HepG2 (cell line): Measurements from ENCODE around the gene ASB16. TPM values are rescaled to one million over a fixed set of nuclear protein-coding genes. Genes with fewer than 3 reads are reported as not detected.

Experiments
- ATF7 ChIP-seq, 2 experiments: fragments of 450-650 bp in 1 of 2; sonication (generic) in 1 of 2; formaldehyde crosslinking in 1 of 2; IDR thresholded peaks; 2 replicates each; pipeline versions ENCODE4 v1.4.0 to v1.6.1; 2016 to 2020; ENCODE audit warnings: antibody characterized with exemption in 1 of 2, mild to moderate bottlenecking in 1 of 2, missing genetic modification reagents in 1 of 2
- DNMT3B ChIP-seq: conservative IDR thresholded peaks from 2 replicates; pipeline ENCODE4 v1.6.1; 2016; ENCODE audit warnings: missing biosample characterization, control low read depth
- FIP1L1 ChIP-seq: fragments of 200-400 bp; formaldehyde crosslinking; IDR thresholded peaks from 2 replicates; pipeline ENCODE4 v1.6.1; 2018; ENCODE audit warnings: low read depth, mild to moderate bottlenecking, low read length, moderate library complexity, borderline replicate concordance; ENCODE audit not compliant: insufficient read depth
- FOXK1 ChIP-seq: sonication (generic); formaldehyde crosslinking; IDR thresholded peaks from 2 replicates; pipeline ENCODE4 v1.4.0; 2020; ENCODE audit warnings: low read depth, missing genetic modification reagents, borderline replicate concordance
- FOXK2 ChIP-seq: fragments of 450-650 bp; IDR thresholded peaks from 2 replicates; pipeline ENCODE4 v1.6.1; 2016
- HNF4A ChIP-seq: sonication (generic); formaldehyde crosslinking; IDR thresholded peaks from 2 replicates; pipeline ENCODE4 v1.4.0; 2020; ENCODE audit warnings: missing genetic modification reagents
- IRX3 ChIP-seq: sonication (generic); formaldehyde crosslinking; IDR thresholded peaks from 2 replicates; pipeline ENCODE4 v1.8.1; 2023; ENCODE audit warnings: mild to moderate bottlenecking, low read depth, missing genetic modification reagents, borderline replicate concordance
- KMT2A ChIP-seq: sonication (generic); formaldehyde crosslinking; IDR thresholded peaks from 2 replicates; pipeline ENCODE4 v1.4.0; 2020; ENCODE audit warnings: missing genetic modification reagents
- MED13 ChIP-seq: sonication (generic); formaldehyde crosslinking; IDR thresholded peaks from 2 replicates; pipeline ENCODE4 v1.5.0; 2020; ENCODE audit warnings: missing genetic modification reagents
- MED8 ChIP-seq: sonication (generic); formaldehyde crosslinking; IDR thresholded peaks from 2 replicates; pipeline ENCODE4 v1.8.1; 2023; ENCODE audit warnings: mild to moderate bottlenecking, missing genetic modification reagents; ENCODE audit not compliant: insufficient replicate concordance
- NFE2 ChIP-seq: sonication (generic); formaldehyde crosslinking; IDR thresholded peaks from 2 replicates; pipeline ENCODE4 v1.4.0; 2020; ENCODE audit warnings: missing genetic modification reagents
- PCBP1 ChIP-seq: fragments of 200-400 bp; formaldehyde crosslinking; IDR thresholded peaks from 2 replicates; pipeline ENCODE4 v1.6.1; 2017; ENCODE audit warnings: mild to moderate bottlenecking, low read depth, low read length, borderline replicate concordance
- SP5 ChIP-seq: IDR thresholded peaks from 2 replicates; pipeline ENCODE4 v1.6.1; 2016; ENCODE audit warnings: low read depth, borderline replicate concordance
- SRSF1 ChIP-seq: fragments of 200-400 bp; formaldehyde crosslinking; optimal IDR thresholded peaks from 2 replicates; pipeline ENCODE3; 2017; ENCODE audit warnings: mild to moderate bottlenecking, low read depth, low read length, moderate library complexity
- XBP1 ChIP-seq: sonication (generic); formaldehyde crosslinking; IDR thresholded peaks from 2 replicates; pipeline ENCODE4 v1.5.0; 2020; ENCODE audit warnings: missing genetic modification reagents
- ZBTB7A ChIP-seq: sonication (generic); formaldehyde crosslinking; IDR thresholded peaks from 2 replicates; pipeline ENCODE4 v1.8.0; 2022; ENCODE audit warnings: mild to moderate bottlenecking, missing genetic modification reagents
- ZFP90 ChIP-seq: sonication (generic); formaldehyde crosslinking; IDR thresholded peaks from 2 replicates; pipeline ENCODE4 v1.8.0; 2022; ENCODE audit warnings: missing genetic modification reagents, mild to moderate bottlenecking, inconsistent platforms, borderline replicate concordance
- ZNF296 ChIP-seq: sonication (generic); formaldehyde crosslinking; conservative IDR thresholded peaks from 2 replicates; pipeline ENCODE4 v1.5.0; 2020; ENCODE audit warnings: mild to moderate bottlenecking, missing genetic modification reagents
- ZNF383 ChIP-seq: sonication (generic); formaldehyde crosslinking; IDR thresholded peaks from 2 replicates; pipeline ENCODE4 v1.4.0; 2020; ENCODE audit warnings: missing genetic modification reagents, mild to moderate bottlenecking, borderline replicate concordance
- ZNF414 ChIP-seq: sonication (generic); formaldehyde crosslinking; IDR thresholded peaks from 2 replicates; pipeline ENCODE4 v1.5.0; 2020; ENCODE audit warnings: missing genetic modification reagents
- ZNF546 ChIP-seq: sonication (generic); formaldehyde crosslinking; conservative IDR thresholded peaks from 2 replicates; pipeline ENCODE4 v1.8.1; 2023; ENCODE audit warnings: mild to moderate bottlenecking, missing genetic modification reagents
- ZNF660 ChIP-seq: sonication (generic); formaldehyde crosslinking; IDR thresholded peaks from 2 replicates; pipeline ENCODE4 v1.5.1; 2020; ENCODE audit warnings: mild to moderate bottlenecking, low read depth, missing genetic modification reagents, borderline replicate concordance
- ZNF790 ChIP-seq: sonication (generic); formaldehyde crosslinking; IDR thresholded peaks from 2 replicates; pipeline ENCODE4 v1.8.0; 2022; ENCODE audit warnings: missing genetic modification reagents, mild to moderate bottlenecking, borderline replicate concordance
- polyA plus RNA-seq, 8 experiments: library from polyadenylated mRNA; depleted of rRNA in 3 of 8; stranded (reverse) in 7 of 8; unstranded in 1 of 8; fragments of >200 nt; fragmentation: Illumina TruSeq in 4 of 8; extraction: Trizol in 4 of 8; gene quantifications; 2 replicates each; pipeline versions ENCODE4 v1.2.1 to v1.2.3, GENCODE V29; 2011 to 2016; ENCODE audit warnings: low read depth in 4 of 8, missing spikeins in 1 of 8, mixed read lengths in 1 of 8; ENCODE audit not compliant: insufficient read depth in 1 of 8
- total RNA-seq, 5 experiments: library from RNA; depleted of rRNA; stranded (reverse); fragments of >200 nt; fragmentation: Illumina TruSeq; extraction: Trizol; gene quantifications; 2 replicates each; pipeline ENCODE4 v1.2.3, GENCODE V29; 2016; ENCODE audit warnings: low read depth in 1 of 5
- TF ChIP-seq, protein P1 (sequence below), 2 experiments: IDR thresholded peaks; 2 replicates each; pipeline ENCODE4 v1.6.1; 2011 to 2012; ENCODE audit warnings: low read length in 2 of 2, borderline replicate concordance in 1 of 2, low read depth in 1 of 2, mild to moderate bottlenecking in 1 of 2, moderate library complexity in 1 of 2
- TF ChIP-seq, protein P2 (sequence below): sonication (generic); formaldehyde crosslinking; IDR thresholded peaks from 2 replicates; pipeline ENCODE4 v1.5.0; 2020; ENCODE audit warnings: missing genetic modification reagents

Gene ASB16
- total and polyA plus RNA-seq, 2 of the 13 experiments (the other 11 are each of a cell fraction or from before 2014, with no cell fraction given): 0.07 TPM; not detected in 1

DNA sequence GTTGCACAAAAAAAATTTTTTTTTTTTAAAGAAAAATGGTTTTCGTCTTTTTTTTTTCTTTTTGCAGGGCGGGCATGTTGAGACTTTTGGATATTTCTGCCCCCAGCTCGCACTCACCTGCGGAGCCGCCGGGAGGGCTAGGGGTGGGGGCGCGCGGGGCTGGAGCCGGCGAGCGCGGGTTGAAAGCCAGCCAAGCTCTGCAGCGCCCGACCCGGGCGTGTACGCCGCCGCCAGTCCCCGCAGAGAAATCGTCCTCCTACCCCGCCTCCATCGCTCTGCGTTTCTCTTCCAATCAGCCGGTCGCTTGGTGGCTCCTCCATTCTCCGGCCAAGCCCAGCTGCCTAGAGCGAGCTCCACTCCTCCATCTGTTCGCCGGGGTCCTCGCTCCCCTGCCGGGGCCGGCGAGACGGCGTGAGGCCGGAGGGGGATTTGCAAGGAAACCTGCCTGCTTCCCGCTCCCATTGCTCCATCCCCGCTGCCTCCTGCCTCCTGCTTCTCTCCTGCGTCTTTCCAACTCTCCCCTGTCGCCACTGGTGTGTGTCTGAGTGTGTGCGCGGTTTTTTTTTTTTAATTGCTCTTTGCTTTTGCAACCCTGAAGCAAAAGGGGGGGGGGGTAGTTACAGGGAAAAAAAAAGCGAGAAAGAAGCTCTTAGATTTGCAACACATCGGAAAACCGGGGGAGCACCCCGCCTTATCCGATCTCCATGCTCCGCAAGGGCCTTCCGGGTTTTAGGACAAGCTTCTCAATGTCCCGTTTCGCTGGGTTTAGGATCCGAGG, 50.8 kb downstream of the ASB16 start (continued):
- TF ChIP-seq, protein P1, sequence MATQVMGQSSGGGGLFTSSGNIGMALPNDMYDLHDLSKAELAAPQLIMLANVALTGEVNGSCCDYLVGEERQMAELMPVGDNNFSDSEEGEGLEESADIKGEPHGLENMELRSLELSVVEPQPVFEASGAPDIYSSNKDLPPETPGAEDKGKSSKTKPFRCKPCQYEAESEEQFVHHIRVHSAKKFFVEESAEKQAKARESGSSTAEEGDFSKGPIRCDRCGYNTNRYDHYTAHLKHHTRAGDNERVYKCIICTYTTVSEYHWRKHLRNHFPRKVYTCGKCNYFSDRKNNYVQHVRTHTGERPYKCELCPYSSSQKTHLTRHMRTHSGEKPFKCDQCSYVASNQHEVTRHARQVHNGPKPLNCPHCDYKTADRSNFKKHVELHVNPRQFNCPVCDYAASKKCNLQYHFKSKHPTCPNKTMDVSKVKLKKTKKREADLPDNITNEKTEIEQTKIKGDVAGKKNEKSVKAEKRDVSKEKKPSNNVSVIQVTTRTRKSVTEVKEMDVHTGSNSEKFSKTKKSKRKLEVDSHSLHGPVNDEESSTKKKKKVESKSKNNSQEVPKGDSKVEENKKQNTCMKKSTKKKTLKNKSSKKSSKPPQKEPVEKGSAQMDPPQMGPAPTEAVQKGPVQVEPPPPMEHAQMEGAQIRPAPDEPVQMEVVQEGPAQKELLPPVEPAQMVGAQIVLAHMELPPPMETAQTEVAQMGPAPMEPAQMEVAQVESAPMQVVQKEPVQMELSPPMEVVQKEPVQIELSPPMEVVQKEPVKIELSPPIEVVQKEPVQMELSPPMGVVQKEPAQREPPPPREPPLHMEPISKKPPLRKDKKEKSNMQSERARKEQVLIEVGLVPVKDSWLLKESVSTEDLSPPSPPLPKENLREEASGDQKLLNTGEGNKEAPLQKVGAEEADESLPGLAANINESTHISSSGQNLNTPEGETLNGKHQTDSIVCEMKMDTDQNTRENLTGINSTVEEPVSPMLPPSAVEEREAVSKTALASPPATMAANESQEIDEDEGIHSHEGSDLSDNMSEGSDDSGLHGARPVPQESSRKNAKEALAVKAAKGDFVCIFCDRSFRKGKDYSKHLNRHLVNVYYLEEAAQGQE (IDR thresholded peaks at IDR 0.05; ENCODE audit: borderline replicate concordance in 1 of 2, low read depth in 1 of 2, low read length in 2 of 2): no peak
- TF ChIP-seq ZNF546 (no peak), MED8 (CRISPR knock-in tag) (no peak), PCBP1 (no peak), ZFP90 (CRISPR knock-in tag) (no peak), ZNF790 (peak; percentile 62; the same call in 1 of the 2 replicates), MED13 (CRISPR knock-in tag) (no peak), KMT2A (CRISPR knock-in tag) (0 out of 2 replicates have a peak, but pooled peaks have one; percentile 45), ZNF414 (CRISPR knock-in tag) (no peak; the same call in 1 of the 2 replicates), ZNF383 (CRISPR knock-in tag) (no peak), FIP1L1 (no peak), FOXK1 (CRISPR knock-in tag) (no peak), NFE2 (CRISPR knock-in tag) (no peak), SP5 (no peak), ZNF660 (CRISPR knock-in tag) (no peak), FOXK2 (no peak), HNF4A (no peak), XBP1 (CRISPR knock-in tag) (no peak), IRX3 (CRISPR knock-in tag) (no peak), ZBTB7A (CRISPR knock-in tag) (no peak), SRSF1 (peak; percentile 88), ZNF296 (CRISPR knock-in tag) (no peak), ATF7 (IDR thresholded peaks at IDR 0.05) (no peak), ATF7 (CRISPR knock-in tag; IDR thresholded peaks at IDR 0.05) (no peak; the same call in 1 of the 2 replicates), DNMT3B (CRISPR knock-in tag) (0 out of 2 replicates have a peak, but pooled peaks have one; percentile 69)
- TF ChIP-seq, protein P2, sequence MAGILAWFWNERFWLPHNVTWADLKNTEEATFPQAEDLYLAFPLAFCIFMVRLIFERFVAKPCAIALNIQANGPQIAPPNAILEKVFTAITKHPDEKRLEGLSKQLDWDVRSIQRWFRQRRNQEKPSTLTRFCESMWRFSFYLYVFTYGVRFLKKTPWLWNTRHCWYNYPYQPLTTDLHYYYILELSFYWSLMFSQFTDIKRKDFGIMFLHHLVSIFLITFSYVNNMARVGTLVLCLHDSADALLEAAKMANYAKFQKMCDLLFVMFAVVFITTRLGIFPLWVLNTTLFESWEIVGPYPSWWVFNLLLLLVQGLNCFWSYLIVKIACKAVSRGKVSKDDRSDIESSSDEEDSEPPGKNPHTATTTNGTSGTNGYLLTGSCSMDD: no peak
